Myometrial cell (primary cell): ENCODE data around the gene DGCR8. TPM values are rescaled to one million over a fixed set of nuclear protein-coding genes. Genes with fewer than 3 reads are reported as not detected.

Experiments used
- total RNA-seq: library from RNA; depleted of rRNA; stranded (reverse); fragments of >200 nt; gene quantifications from 2 replicates; pipeline ENCODE4 v1.2.3, GENCODE V29; 2015

DGCR8 gene
- 8.2 and 8.6 TPM in 2 replicates for total RNA-seq

DNA sequence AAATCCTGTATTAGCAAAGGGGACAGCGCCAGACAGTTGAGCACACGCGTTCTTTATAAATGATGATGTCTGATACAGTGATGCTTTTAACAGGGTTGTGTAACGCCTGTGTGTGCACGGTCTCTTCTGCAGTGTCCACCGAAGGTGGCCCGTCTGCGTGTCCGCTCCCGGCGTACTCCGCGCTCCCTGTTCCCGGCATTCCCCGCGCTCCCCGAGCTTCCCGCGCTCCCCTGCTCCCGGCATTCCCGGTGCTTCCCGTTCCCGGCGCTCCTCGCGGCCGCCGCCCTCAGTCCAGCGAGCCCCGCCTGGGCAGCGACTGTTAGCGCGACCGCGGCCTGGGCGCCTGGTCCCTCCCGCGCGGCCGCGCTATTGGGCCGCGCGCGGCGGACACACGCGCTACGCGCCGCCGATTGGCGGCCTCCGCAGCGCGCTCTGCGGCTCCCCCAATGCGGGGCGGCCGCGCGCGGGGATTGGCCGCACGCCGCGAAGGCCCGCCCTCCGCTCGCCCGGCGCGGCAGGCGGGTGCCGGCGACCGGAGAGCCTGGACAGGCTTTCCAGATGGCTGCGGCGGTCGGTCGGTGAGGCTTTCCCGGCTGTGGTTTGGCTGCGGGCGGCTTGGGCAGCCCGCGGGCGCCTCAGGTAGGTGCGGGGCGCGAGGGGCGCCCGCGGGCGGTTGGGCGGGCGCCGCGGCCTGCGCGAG is at the start of gene DGCR8:
Gene DGCR8 (plus strand): TSS at position 497 of the 700 bp plus-strand sequence. CDS start 5,723 bp downstream, outside the sequence.

DNA sequence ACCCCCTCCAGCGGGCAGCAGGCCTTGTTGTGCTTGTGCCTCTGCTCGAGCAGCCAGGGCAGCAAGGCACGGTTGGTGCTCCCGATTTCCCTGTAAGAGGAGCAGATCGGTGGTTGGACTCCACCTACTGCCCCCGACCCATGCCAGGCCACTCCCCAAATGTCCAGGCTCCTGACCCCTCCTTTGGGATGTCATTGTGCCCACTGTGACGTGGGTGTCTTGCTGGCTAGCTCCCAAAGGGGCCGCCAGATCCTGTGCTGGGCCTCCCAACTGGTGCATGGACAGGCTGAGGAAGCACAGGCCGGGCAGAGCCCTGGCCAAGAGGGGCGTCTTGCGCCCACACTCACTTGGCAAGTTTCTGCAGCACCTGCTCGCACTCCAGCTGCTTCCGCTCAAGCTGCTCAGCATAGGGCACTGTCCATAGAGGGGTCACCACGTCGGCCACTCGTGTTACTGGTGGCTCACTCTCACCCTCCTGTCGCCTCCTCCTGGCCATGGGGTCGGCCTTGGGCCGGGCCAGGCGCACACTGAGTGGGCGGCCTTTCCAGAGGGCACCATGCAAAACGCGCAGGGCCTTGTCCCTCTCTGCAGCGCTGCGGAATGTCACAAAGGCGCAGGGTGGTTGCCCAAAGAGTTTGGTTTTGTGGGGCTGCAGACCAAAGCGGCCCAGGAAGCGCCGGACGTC is 35.8 kb downstream of the DGCR8 start, which contains the start of gene RANBP1:
Gene RANBP1 (plus strand): TSS at position 414 of the 685 bp plus-strand sequence. CDS start 81 bp downstream, at position 495.

DNA sequence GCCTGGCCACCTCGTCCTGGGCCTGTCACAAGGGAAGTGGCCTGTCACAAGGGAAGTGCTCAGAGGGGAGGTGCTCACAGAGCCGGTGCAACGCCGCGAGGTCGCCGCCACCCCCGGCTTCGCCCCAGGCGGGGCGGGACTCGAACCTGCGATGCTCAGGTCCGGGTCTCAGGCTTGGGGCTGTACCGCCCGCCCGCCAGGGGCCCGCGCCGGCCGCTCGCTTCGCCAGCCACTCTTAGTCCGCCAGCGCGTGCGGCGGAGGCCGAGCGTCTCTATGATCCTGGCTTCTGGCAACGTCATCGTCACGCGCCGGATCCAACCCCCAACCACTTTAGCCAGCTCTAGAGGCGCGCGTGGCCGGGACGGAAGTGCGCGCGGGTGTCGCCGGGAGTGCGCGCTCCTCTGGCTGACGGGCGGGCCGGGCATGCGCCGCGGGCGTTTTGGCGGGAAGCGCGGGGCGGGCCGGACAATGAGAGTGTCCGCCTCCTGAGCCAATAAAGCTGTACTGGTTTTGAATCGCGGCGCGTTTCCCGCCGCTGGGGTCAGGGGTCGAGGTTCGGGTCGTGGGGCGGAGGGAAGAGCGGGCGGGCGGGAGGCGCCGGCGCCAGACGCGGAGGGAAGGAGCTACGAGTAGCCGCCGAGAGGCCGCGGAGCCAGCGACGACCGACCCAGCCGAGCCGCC is 37.1 kb downstream of the DGCR8 start, which contains the start of gene TRMT2A:
Gene TRMT2A (minus strand): TSS at position 276 of the 682 bp plus-strand sequence. CDS start 320 bp downstream, outside the sequence.

DNA sequence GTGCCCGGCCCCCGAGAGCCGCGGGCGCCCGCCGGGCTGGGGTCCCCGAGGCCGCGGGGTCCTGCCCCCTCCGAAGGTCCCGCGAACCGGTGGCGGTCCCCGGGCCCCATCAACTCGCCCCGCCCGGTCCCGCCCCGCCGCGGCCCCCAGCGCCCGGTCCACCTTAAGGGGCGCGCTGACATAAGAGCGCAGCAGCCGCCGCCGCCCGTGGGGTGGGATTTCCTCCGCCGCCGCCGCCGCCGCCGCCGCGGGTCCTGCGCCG is 51.5 kb downstream of the DGCR8 start, which contains the start of gene ZDHHC8:
Gene ZDHHC8 (plus strand): TSS at position 208 of the 262 bp plus-strand sequence. CDS start 144 bp downstream, outside the sequence.

GRCh38 chr22:20150381-20151275 is 70.6 kb downstream of the DGCR8 start, which contains the start of gene CCDC188:
Gene CCDC188, minus strand, starts transcription at chr22:20151055. Its CDS starts 69 bp downstream, at chr22:20150986.

Other genes starting within 250 kb of the DGCR8 start
- gene GNB1L, start 225.4 kb upstream of the DGCR8 start, total RNA-seq = 19.7 and 20.8 TPM in 2 replicates
- 11.8 and 16.1 TPM in 2 replicates for gene RTL10, start 225.4 kb upstream of the DGCR8 start, total RNA-seq
- 315 and 400 TPM in 2 replicates for gene COMT, start 138.5 kb upstream of the DGCR8 start, total RNA-seq
- gene TXNRD2, start 138.4 kb upstream of the DGCR8 start, total RNA-seq = 21.9 and 24.6 TPM in 2 replicates
- 1.7 and 4.4 TPM in 2 replicates for gene ARVCF, start 63.4 kb upstream of the DGCR8 start, total RNA-seq
- 21.3 and 36.0 TPM in 2 replicates for gene TANGO2, start 59.1 kb upstream of the DGCR8 start, total RNA-seq
- gene RANBP1, start 35.9 kb downstream of the DGCR8 start, total RNA-seq = 547 and 560 TPM in 2 replicates
- 29.1 and 39.7 TPM in 2 replicates for gene TRMT2A, start 37.0 kb downstream of the DGCR8 start, total RNA-seq
- 12.8 and 19.6 TPM in 2 replicates for gene ZDHHC8, start 51.6 kb downstream of the DGCR8 start, total RNA-seq
- 1.4 TPM in 1 of 2 replicates, not detected in the other for gene CCDC188, start 70.8 kb downstream of the DGCR8 start, total RNA-seq
- 2.8 and 4.0 TPM in 2 replicates for gene RTN4R, start 188.1 kb downstream of the DGCR8 start, total RNA-seq
- 67.0 and 87.9 TPM in 2 replicates for gene DGCR6L, start 239.8 kb downstream of the DGCR8 start, total RNA-seq